Measurements from ENCODE around the gene KCNG3.
A peak's percentile ranks its signal among the peaks of the same experiment; 100 is the strongest.

GRCh38 chr2:42494355-42495233, 812 bp upstream of the KCNG3 start:
- peak; percentile 81 for TF ChIP-seq CTCF (IDR thresholded peaks at IDR 0.05)
- TF ChIP-seq ZFX (IDR thresholded peaks at IDR 0.05; ENCODE audit: borderline replicate concordance): no peak
